Right atrium auricular region (tissue), 2 donors: ENCODE data around the gene RNU1-3. TPM values are rescaled to one million over a fixed set of nuclear protein-coding genes. Genes with fewer than 3 reads are reported as not detected.
"Not testable (repeated sequence)": the region's sequence is repeated elsewhere in the genome, so short reads cannot be mapped to it uniquely, and the experiment has no call there.

Experiments
- DNase-seq: peaks from one replicate; pipeline ENCODE4 v3.0.0-alpha.2; 2019; ENCODE audit warnings: low spot score
- H3K27ac ChIP-seq, 2 donors: fragments of 200-600 bp; sonication (generic); 1 replicate in 1 of 2; 2 replicates in 1 of 2; pipeline ENCODE4 v1.5.1; 2016 to 2019
- H3K27me3 ChIP-seq, 2 donors: fragments of 200-600 bp; sonication (generic); one replicate each; pipeline versions ENCODE4 v1.5.1 to v1.6.0; 2017 to 2019
- H3K36me3 ChIP-seq: fragments of 200-600 bp; sonication (generic); one replicate; pipeline ENCODE4 v1.5.1; 2016
- H3K4me1 ChIP-seq, 2 donors: fragments of 200-600 bp; sonication (generic); one replicate each; pipeline versions ENCODE4 v1.5.1 to v1.6.0; 2017 to 2019
- H3K4me3 ChIP-seq, 2 donors: fragments of 200-600 bp; sonication (generic); 1 replicate in 1 of 2; 2 replicates in 1 of 2; pipeline ENCODE4 v1.5.1; 2017 to 2019; ENCODE audit warnings: mild to moderate bottlenecking in 1 of 2, moderate library complexity in 1 of 2
- H3K9me3 ChIP-seq, 2 donors: fragments of 200-600 bp; sonication (generic); one replicate each; pipeline ENCODE4 v1.5.1; 2019
- CTCF ChIP-seq, 2 donors: fragments of 200-600 bp; sonication (generic); IDR thresholded peaks; one replicate each; pipeline ENCODE4 v1.5.1; 2019; ENCODE audit warnings: antibody characterized with exemption in 2 of 2
- total RNA-seq, 2 donors: library from RNA; depleted of rRNA; stranded (reverse); fragments of >200 nt; gene quantifications; one replicate each; pipeline ENCODE4 v1.1.0, GENCODE V29; 2016

RNU1-3 gene
- total RNA-seq, 2 donors from 2014 or later: not detected

- not testable (repeated sequence) for H3K27ac ChIP-seq, H3K4me3 ChIP-seq, H3K9me3 ChIP-seq, H3K27me3 ChIP-seq, H3K36me3 ChIP-seq, H3K4me1 ChIP-seq, DNase-seq
Observed at GRCh38 chr1:16687132-16687800, 20.5 kb upstream of the RNU1-3 start.

GRCh38 chr1:16685445-16686371 is 19.0 kb upstream of the RNU1-3 start:
- H3K9me3 ChIP-seq, H3K27me3 ChIP-seq, H3K4me3 ChIP-seq, H3K4me1 ChIP-seq, DNase-seq, H3K36me3 ChIP-seq, H3K27ac ChIP-seq: not testable (repeated sequence)

GRCh38 chr1:16684738-16685337 is 18.1 kb upstream of the RNU1-3 start:
- not testable (repeated sequence) for H3K9me3 ChIP-seq, H3K4me3 ChIP-seq, H3K36me3 ChIP-seq, H3K27ac ChIP-seq, H3K4me1 ChIP-seq, DNase-seq, H3K27me3 ChIP-seq
- TF ChIP-seq CTCF (IDR thresholded peaks at IDR 0.05): peak; percentile 31 to 56

GRCh38 chr1:16684152-16684551 is 17.4 kb upstream of the RNU1-3 start:
- H3K27ac ChIP-seq, H3K4me1 ChIP-seq, H3K9me3 ChIP-seq, H3K4me3 ChIP-seq, H3K36me3 ChIP-seq, DNase-seq, H3K27me3 ChIP-seq: not testable (repeated sequence)

GRCh38 chr1:16682803-16683202 is 16.1 kb upstream of the RNU1-3 start:
- not testable (repeated sequence) for DNase-seq, H3K9me3 ChIP-seq, H3K4me1 ChIP-seq, H3K27me3 ChIP-seq, H3K4me3 ChIP-seq, H3K36me3 ChIP-seq, H3K27ac ChIP-seq

GRCh38 chr1:16680366-16680765 is 13.6 kb upstream of the RNU1-3 start:
- H3K9me3 ChIP-seq, DNase-seq, H3K27ac ChIP-seq, H3K36me3 ChIP-seq, H3K4me3 ChIP-seq, H3K4me1 ChIP-seq, H3K27me3 ChIP-seq: not testable (repeated sequence)

- H3K4me3 ChIP-seq: no peak overlapping the region
- no peak for TF ChIP-seq CTCF (IDR thresholded peaks at IDR 0.05)
- no peaks in the 10 kb centered on the region for H3K9me3 ChIP-seq
- H3K36me3 ChIP-seq: no peaks in the 10 kb centered on the region
- H3K27me3 ChIP-seq: no peaks in the 10 kb centered on the region
- H3K4me1 ChIP-seq: no peaks in the 10 kb centered on the region
- DNase-seq: no peak
- no peak overlapping the region for H3K27ac ChIP-seq
Observed at GRCh38 chr1:16677552-16678431, 11.0 kb upstream of the RNU1-3 start.

- not testable (repeated sequence) for H3K27ac ChIP-seq, H3K4me1 ChIP-seq, H3K27me3 ChIP-seq, H3K4me3 ChIP-seq, H3K9me3 ChIP-seq, DNase-seq, H3K36me3 ChIP-seq
Observed at GRCh38 chr1:16676661-16677523, 10.1 kb upstream of the RNU1-3 start.

- H3K36me3 ChIP-seq, H3K27me3 ChIP-seq, H3K4me3 ChIP-seq, H3K9me3 ChIP-seq, H3K27ac ChIP-seq, H3K4me1 ChIP-seq, DNase-seq: not testable (repeated sequence)
Observed at GRCh38 chr1:16675118-16675510, 8.4 kb upstream of the RNU1-3 start.

GRCh38 chr1:16673976-16674375 is 7.2 kb upstream of the RNU1-3 start:
- H3K4me3 ChIP-seq, H3K36me3 ChIP-seq, DNase-seq, H3K9me3 ChIP-seq, H3K27ac ChIP-seq, H3K27me3 ChIP-seq, H3K4me1 ChIP-seq: not testable (repeated sequence)

- H3K4me3 ChIP-seq, DNase-seq, H3K27me3 ChIP-seq, H3K4me1 ChIP-seq, H3K36me3 ChIP-seq, H3K9me3 ChIP-seq, H3K27ac ChIP-seq: not testable (repeated sequence)
Observed at GRCh38 chr1:16665836-16666235, 912 bp downstream of the RNU1-3 start.
